MM.1S (cell line): ENCODE measurements around the gene ANK2.

ENCODE experiments used
- CTCF ChIP-seq: fragments of 300-600 bp; sonication (generic); IDR thresholded peaks from 2 replicates; pipeline ENCODE4 v1.5.1; 2016; ENCODE audit warnings: antibody characterized with exemption, low read length, mixed read lengths
- EZH2 ChIP-seq: fragments of 300-600 bp; sonication (generic); optimal IDR thresholded peaks from 2 replicates; pipeline ENCODE3; 2017; ENCODE audit warnings: low read depth, mild to moderate bottlenecking, antibody characterized with exemption, low read length, mixed read lengths

GRCh38 chr4:113336556-113336955, 287.1 kb downstream of the ANK2 start:
- TF ChIP-seq CTCF (no peak), EZH2 (no peak)
